Activated CD4-positive, alpha-beta T cell treated with anti-CD3 and anti-CD28 coated beads, Interleukin-2, amount 10 ng/mL, durations not matched to agents 7 days and 5 days (primary cell): ENCODE data around the gene MYOF. TPM values are rescaled to one million over a fixed set of nuclear protein-coding genes. Genes with fewer than 3 reads are reported as not detected.
"Not testable (repeated sequence)": the region's sequence is repeated elsewhere in the genome, so short reads cannot be mapped to it uniquely, and the experiment has no call there.

Experiments
- CTCF ChIA-PET: fragments of 350-600 bp; sonication (Branson Sonifier 250); formaldehyde crosslinking; loops from one replicate; lab custom pipeline; 2021; ENCODE audit warnings: antibody characterized with exemption; lab: Charles Lee
- POLR2A ChIA-PET: fragments of 350-600 bp; sonication (Branson Sonifier 250); formaldehyde crosslinking; loops from one replicate; lab custom pipeline; 2021; ENCODE audit warnings: antibody characterized with exemption; lab: Charles Lee
- DNase-seq: peaks from one replicate; pipeline ENCODE4 v3.0.0-alpha.2; 2020
- H3K27ac Mint-ChIP-seq: one replicate; pipeline ENCODE4 v1.8.0; 2021; ENCODE audit warnings: mild to moderate bottlenecking, moderate library complexity, mixed read lengths
- H3K27me3 Mint-ChIP-seq: one replicate; pipeline ENCODE4 v1.8.0; 2021; ENCODE audit warnings: mixed read lengths
- H3K36me3 Mint-ChIP-seq: one replicate; pipeline ENCODE4 v1.8.0; 2021; ENCODE audit warnings: low read depth, mixed read lengths
- H3K4me1 Mint-ChIP-seq: one replicate; pipeline ENCODE4 v1.8.0; 2021; ENCODE audit warnings: mixed read lengths
- H3K4me3 Mint-ChIP-seq: one replicate; pipeline ENCODE4 v1.8.0; 2021; ENCODE audit warnings: mild to moderate bottlenecking, moderate library complexity, mixed read lengths
- H3K9me3 Mint-ChIP-seq: one replicate; pipeline ENCODE4 v1.8.0; 2021; ENCODE audit warnings: mixed read lengths
- total RNA-seq, 2 experiments: library from RNA; stranded (reverse); gene quantifications; one replicate each; pipeline ENCODE4 v1.2.3, GENCODE V29; 2021

MYOF gene
- total RNA-seq, 2 experiments from 2014 or later = 1.4 to 2.7 TPM

DNA sequence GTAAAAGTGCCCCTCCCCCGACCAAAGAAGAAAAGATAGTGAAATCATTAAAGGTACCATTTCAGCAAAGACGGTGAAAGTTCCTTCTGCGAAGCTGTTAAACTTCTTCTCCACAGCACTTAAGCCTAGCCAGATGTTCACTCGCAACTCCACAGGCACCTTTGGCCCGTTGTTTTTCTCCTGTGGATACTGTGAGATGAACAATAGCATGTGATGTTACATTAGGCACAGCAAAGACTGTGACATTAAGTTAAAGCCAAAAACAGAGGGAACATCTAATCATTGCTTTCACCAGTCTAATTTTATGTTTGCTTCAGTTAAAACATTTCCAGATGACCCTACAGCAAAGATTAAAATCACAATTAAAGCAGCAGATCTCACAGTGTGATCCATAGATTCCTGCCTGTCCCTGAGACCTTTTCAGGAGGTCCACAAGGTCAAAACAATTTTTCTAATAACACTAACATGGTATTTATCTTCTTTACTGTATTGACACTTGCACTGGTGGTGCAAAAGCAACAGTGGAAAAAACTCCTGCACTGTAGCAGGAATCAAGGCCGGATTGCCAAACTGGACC, 112.5 kb downstream of the MYOF start:
- H3K4me1 Mint-ChIP-seq = peaks cover 5% of the 10 kb centered on the region
- no peaks in the 10 kb centered on the region for H3K36me3 Mint-ChIP-seq
- H3K27me3 Mint-ChIP-seq = no peaks in the 10 kb centered on the region
- ChIA-PET POLR2A (no interaction called here), CTCF (interaction anchor here (0.6 to 2.9 kb wide), 2 partner anchors 11 to 610 kb away, joined by 3 to 12 read pairs; no protein-coding TSS in a partner anchor)
- H3K9me3 Mint-ChIP-seq = no peaks in the 10 kb centered on the region
- H3K4me3 Mint-ChIP-seq = no peak overlapping the region
- no peak overlapping the region for H3K27ac Mint-ChIP-seq
- no peak for DNase-seq

DNA sequence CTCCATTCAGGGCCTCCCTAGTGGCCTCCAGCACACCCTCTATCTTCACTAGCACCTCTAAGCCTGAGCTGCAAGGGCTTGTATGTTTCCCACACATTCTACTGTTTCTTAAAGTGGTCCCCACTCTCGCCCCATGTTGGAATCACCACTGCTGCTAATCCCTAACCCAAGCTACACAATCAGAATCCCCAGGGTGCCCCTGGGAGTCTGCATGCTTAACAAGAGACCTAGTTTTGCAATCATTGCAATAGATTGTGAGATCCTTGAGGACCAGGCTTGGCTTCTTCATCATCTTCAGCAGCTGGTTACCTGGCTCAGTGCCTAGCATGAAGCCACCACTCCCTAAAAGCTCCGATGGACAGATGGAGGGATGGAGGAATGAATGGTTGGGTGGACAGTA, 113.9 kb downstream of the MYOF start:
- no peak for DNase-seq
- Mint-ChIP-seq H3K27ac (no peak overlapping the region), H3K4me3 (no peak overlapping the region), H3K27me3 (no peaks in the 10 kb centered on the region), H3K9me3 (no peaks in the 10 kb centered on the region), H3K4me1 (peaks cover 11% of the 10 kb centered on the region), H3K36me3 (no peaks in the 10 kb centered on the region)
- CTCF ChIA-PET = interaction anchor here (0.6 to 2.9 kb wide), 7 partner anchors 8 to 965 kb away, joined by 3 to 13 read pairs (median 4); no protein-coding TSS in a partner anchor
- POLR2A ChIA-PET = no interaction called here

DNA sequence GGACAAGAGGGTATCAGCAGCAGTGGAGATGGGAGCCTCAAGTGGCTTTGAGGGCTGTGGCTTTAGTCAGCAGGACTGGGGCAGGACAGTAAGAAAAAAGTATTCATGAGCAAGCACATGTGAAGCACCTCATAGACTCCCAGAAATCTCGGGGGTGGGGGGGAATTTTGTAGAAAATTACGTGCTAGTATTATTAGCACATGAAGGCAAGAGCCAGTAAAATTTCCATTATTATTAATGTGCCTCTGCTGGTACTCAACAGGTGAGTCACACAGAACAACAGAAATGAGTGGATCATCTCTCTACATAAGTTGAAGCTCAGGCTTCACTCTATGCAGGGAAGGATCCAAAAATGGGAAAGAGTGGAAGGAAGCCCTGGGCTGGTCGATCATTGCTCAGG, 114.5 kb downstream of the MYOF start:
- DNase-seq = no peak
- Mint-ChIP-seq H3K27ac (no peak overlapping the region), H3K36me3 (no peaks in the 10 kb centered on the region), H3K9me3 (no peaks in the 10 kb centered on the region), H3K27me3 (no peaks in the 10 kb centered on the region), H3K4me1 (peaks cover 11% of the 10 kb centered on the region), H3K4me3 (no peak overlapping the region)
- POLR2A ChIA-PET = no interaction called here
- CTCF ChIA-PET = interaction anchor here (0.6 to 2.9 kb wide), 5 partner anchors 9 to 480 kb away, joined by 3 to 13 read pairs (median 5); no protein-coding TSS in a partner anchor

DNA sequence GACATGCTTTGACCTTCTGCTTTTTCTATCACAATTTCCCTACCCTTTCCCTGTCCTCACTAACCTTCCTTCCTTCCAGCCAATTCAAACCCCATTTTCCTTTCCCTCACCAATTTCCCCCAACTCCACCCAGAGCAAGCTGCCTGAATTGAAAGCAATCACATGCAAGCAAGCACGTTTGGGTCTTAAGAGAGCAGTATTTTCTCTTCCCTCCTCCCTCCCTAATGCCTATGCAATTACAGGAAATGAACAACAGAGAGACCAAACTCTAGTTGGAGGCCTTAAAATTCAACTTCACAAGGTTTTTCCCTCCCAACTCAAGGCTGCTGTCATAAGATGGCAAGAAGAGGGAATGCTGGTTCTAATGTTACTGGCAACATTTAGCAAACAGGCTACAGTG, 117.2 kb downstream of the MYOF start:
- H3K27me3 Mint-ChIP-seq = no peaks in the 10 kb centered on the region
- H3K9me3 Mint-ChIP-seq = no peaks in the 10 kb centered on the region
- ChIA-PET CTCF (interaction anchor here (2.1 kb wide), 1 partner anchor 11 kb away, joined by 8 read pairs; no protein-coding TSS in a partner anchor), POLR2A (no interaction called here)
- DNase-seq = no peak
- no peak overlapping the region for H3K4me3 Mint-ChIP-seq
- H3K36me3 Mint-ChIP-seq = no peaks in the 10 kb centered on the region
- peaks cover 11% of the 10 kb centered on the region for H3K4me1 Mint-ChIP-seq
- H3K27ac Mint-ChIP-seq = no peak overlapping the region

DNA sequence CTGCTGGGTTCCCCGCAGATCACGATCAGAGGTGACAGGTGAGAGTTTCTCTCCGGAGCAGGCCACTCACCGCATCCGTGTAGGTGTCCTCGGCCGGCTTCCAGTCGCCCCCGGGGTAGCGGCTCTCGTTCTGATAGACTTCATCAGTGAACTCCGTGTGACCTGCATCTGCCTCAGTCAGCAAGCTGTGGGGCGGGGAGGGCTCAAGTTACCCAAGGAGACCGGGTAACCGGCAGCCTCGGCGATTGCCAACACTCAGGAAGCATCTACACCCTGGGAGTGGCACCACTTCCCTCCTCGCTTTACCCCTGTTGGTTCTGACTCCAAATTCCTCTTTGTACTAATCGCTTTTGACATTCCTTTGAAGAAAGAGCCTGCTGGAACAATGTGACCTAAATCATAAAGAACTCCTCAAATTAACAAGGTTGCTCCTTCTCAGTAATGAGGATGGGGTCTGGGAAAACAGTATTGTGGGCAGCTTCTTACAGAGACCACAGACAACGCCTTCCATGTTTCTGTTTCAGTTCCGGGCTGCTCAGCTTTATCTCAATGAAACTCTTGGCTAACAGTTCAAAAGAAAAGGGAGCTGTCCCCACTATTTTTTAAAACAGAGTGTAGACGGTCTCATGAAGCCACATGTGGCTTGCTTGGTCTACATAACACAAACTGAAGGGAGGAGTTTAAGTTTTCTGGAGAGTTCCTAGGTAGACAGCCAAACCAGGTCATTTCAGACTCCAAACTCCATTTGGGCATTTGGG, 118.1 kb downstream of the MYOF start:
- ChIA-PET CTCF (interaction anchor here (0.6 to 2.1 kb wide), 3 partner anchors 12 to 244 kb away, joined by 3 to 8 read pairs (median 4); no protein-coding TSS in a partner anchor), POLR2A (no interaction called here)
- no peaks in the 10 kb centered on the region for H3K9me3 Mint-ChIP-seq
- no peak overlapping the region for H3K4me3 Mint-ChIP-seq
- no peak overlapping the region for H3K27ac Mint-ChIP-seq
- H3K4me1 Mint-ChIP-seq = peaks cover 11% of the 10 kb centered on the region
- no peak for DNase-seq
- no peaks in the 10 kb centered on the region for H3K36me3 Mint-ChIP-seq
- H3K27me3 Mint-ChIP-seq = no peaks in the 10 kb centered on the region

DNA sequence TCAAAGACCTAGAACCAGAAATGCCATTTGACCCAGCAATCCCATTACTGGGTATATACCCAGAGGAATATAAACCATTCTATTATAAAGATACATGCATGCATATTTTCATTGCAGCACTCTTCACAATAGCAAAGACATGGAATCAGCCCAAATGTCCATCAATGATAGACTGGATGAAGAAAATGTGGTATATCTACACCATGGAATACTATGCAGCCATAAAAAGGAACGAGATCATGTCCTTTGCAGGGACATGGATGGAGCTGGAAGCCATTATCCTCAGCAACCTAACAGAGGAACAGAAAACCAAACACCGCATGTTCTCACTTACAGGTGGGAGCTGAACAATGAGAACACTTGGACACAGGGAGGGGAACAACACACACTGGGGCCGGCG, 123.7 kb downstream of the MYOF start:
- ChIA-PET CTCF (interaction anchor here (0.5 to 3.0 kb wide), 7 partner anchors 9 to 282 kb away, joined by 3 to 12 read pairs (median 4); no protein-coding TSS in a partner anchor), POLR2A (interaction anchor here (0.6 kb wide), 1 partner anchor 11 kb away, joined by 3 read pairs; no protein-coding TSS in a partner anchor)
- H3K4me3 Mint-ChIP-seq, DNase-seq, H3K4me1 Mint-ChIP-seq, H3K9me3 Mint-ChIP-seq, H3K27me3 Mint-ChIP-seq, H3K36me3 Mint-ChIP-seq, H3K27ac Mint-ChIP-seq: not testable (repeated sequence)

DNA sequence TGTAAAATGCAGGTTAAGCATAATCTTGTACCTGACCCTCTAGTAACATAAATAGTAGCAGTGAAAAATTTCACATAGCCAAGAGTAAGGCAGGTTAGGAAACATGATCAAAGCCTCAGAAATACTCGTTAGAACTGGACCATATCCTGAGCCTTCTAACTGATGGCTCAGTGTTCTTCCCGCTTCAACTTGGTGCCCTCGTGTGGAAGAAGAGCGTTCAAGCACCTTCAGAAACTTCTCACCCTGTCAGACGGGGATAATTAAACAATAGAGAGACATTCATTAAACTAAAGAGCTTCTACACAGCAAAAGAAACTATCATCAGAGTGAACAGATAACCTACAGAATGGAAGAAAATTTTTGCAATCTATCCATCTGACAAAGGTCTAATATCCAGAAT, 124.5 kb downstream of the MYOF start:
- Mint-ChIP-seq H3K4me1 (peaks cover 2% of the 10 kb centered on the region), H3K4me3 (no peak overlapping the region), H3K9me3 (no peaks in the 10 kb centered on the region), H3K27ac (no peak overlapping the region), H3K27me3 (no peaks in the 10 kb centered on the region), H3K36me3 (no peaks in the 10 kb centered on the region)
- DNase-seq = peak; percentile 22
- CTCF ChIA-PET = interaction anchor here (0.6 to 3.0 kb wide), 6 partner anchors 8 to 154 kb away, joined by 3 to 12 read pairs (median 4); no protein-coding TSS in a partner anchor
- POLR2A ChIA-PET = interaction anchor here (0.6 kb wide), 1 partner anchor 11 kb away, joined by 3 read pairs; no protein-coding TSS in a partner anchor

DNA sequence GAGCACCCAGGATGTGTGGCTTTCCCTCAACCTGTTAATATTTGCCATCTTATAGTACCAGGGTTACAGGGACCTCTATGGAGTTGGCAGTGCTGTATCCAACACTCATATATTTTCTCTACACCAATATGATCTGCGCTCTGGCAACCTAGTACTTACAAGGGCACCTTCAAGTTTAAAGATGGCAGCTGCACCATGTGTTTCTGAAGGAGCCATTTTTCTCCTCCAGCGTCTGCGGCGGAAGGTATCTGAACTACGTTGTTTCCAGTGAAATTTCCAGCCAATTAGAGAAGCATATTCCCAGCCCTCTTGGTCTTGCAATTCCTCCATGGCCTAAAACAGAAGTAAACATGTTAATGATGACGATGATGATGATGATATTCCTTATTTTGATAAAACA, 125.6 kb downstream of the MYOF start:
- Mint-ChIP-seq H3K36me3 (no peaks in the 10 kb centered on the region), H3K4me1 (peaks cover 2% of the 10 kb centered on the region), H3K27me3 (no peaks in the 10 kb centered on the region), H3K9me3 (no peaks in the 10 kb centered on the region), H3K4me3 (no peak overlapping the region), H3K27ac (no peak overlapping the region)
- DNase-seq = no peak
- CTCF ChIA-PET = interaction anchor here (1.0 kb wide), 1 partner anchor 153 kb away, joined by 3 read pairs; no protein-coding TSS in a partner anchor
- POLR2A ChIA-PET = no interaction called here

DNA sequence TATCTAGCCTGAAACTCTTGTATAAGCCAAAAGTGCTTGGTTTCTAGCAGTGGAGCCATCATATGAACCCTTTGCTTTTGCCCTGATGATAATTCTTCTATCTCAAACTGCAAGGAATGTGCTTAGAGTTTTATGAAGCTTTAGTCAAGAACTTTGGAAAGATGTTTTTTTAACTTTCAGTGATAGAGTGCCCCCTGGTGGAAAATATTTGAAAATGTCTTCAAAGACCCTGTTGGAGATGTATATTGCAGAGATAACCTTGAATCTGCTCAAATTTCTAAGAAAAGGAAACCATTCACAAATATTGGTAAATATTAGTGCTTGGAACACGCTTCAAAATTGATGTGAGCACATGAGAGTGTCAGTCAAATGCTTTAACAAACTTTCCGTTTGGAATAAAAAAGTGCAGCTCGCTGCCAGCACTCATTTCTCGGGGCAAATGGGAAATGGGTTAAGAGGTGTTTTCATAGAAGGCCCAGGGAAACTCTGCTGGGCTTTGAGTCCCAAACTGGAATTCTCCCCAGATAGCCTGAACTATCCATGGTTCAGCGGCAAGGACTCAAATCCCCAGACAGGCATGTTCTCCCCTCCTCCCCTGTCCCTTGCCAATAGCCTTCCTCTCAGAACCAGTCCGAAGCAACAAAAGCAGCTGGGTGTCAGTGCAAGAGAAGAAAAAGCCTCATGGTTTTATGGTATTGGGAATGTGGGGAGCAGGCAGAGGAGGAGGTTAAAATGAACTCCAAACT, 129.3 kb downstream of the MYOF start:
- H3K36me3 Mint-ChIP-seq = no peaks in the 10 kb centered on the region
- DNase-seq = no peak
- peaks cover 1% of the 10 kb centered on the region for H3K4me1 Mint-ChIP-seq
- H3K27ac Mint-ChIP-seq = no peak overlapping the region
- no peaks in the 10 kb centered on the region for H3K9me3 Mint-ChIP-seq
- H3K4me3 Mint-ChIP-seq = no peak overlapping the region
- POLR2A ChIA-PET = no interaction called here
- CTCF ChIA-PET = interaction anchor here (0.9 to 2.2 kb wide), 5 partner anchors 9 to 273 kb away, joined by 3 to 4 read pairs (median 3); no protein-coding TSS in a partner anchor
- no peaks in the 10 kb centered on the region for H3K27me3 Mint-ChIP-seq

DNA sequence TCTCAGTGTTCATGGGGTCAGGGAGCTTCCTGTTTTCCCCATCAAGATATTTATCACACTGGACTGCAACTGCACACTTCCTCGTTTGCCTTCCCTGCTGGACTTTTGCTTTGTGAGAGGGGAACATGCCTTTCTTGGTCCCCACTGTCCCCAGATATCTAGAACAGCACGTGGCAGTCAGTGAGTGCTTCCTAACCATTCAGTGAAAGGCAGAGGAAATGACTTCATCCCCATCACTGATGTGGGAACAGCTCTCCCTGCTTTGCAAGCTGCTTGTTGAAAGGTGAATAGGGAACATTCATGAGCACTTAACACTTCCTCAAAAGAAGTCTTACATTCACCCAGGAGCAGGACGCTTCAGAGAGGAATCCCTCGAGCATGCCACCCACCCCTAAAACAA, 135.4 kb downstream of the MYOF start:
- no peak for DNase-seq
- no peak overlapping the region for H3K27ac Mint-ChIP-seq
- POLR2A ChIA-PET = interaction anchor here (0.6 kb wide), 1 partner anchor 11 kb away, joined by 3 read pairs; no protein-coding TSS in a partner anchor
- no peak overlapping the region for H3K4me3 Mint-ChIP-seq
- H3K27me3 Mint-ChIP-seq = no peaks in the 10 kb centered on the region
- H3K36me3 Mint-ChIP-seq = no peaks in the 10 kb centered on the region
- CTCF ChIA-PET = interaction anchor here (0.8 to 1.0 kb wide), 2 partner anchors 22 to 60 kb away, joined by 3 read pairs; no protein-coding TSS in a partner anchor
- H3K9me3 Mint-ChIP-seq = no peaks in the 10 kb centered on the region
- H3K4me1 Mint-ChIP-seq = peaks cover 6% of the 10 kb centered on the region

DNA sequence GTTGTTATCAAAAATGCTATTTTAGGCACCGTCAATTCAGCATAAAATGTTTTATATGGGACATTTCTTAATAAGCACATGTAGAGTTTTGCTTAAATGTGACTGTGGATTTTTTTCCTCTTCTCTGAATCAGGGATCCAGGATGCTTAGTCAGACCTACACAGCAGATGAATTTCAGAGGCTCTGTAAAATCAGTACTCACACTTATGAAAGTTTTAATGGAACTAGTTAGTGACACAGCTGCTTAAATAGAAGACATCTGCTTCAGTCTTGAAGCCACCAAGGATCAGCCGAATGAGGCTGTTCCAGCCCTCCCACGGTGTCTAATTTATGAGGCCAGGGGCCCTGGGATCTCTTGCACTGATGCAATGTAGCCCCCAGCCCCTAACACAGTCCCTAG, 136.0 kb downstream of the MYOF start:
- Mint-ChIP-seq H3K9me3 (no peaks in the 10 kb centered on the region), H3K4me3 (no peak overlapping the region), H3K4me1 (peaks cover 6% of the 10 kb centered on the region), H3K36me3 (no peaks in the 10 kb centered on the region), H3K27ac (no peak overlapping the region), H3K27me3 (no peaks in the 10 kb centered on the region)
- no peak for DNase-seq
- POLR2A ChIA-PET = no interaction called here
- CTCF ChIA-PET = interaction anchor here (0.8 to 1.0 kb wide), 2 partner anchors 22 to 59 kb away, joined by 3 read pairs; no protein-coding TSS in a partner anchor

DNA sequence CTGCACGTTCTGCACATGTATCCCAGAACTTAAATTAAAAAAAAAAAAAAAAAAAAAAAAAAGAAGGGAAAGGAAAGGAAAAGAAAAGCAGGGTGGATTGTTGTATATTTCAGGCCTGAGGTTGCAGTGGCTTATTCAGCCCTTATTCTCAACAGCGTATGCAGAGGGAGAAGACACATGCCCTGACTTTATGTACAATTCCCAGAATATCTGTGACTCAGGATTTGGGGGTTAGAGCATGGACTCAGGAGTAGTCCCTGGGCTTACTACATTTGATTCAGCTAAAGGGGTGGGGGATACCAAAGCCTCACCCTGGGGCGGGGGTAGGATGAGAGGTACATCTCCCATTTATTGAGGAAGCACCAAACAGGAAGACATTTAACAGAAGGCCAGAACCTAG, 137.4 kb downstream of the MYOF start:
- Mint-ChIP-seq H3K27ac (no peak overlapping the region), H3K4me1 (peaks cover 6% of the 10 kb centered on the region), H3K27me3 (no peaks in the 10 kb centered on the region), H3K4me3 (no peak overlapping the region), H3K36me3 (no peaks in the 10 kb centered on the region), H3K9me3 (no peaks in the 10 kb centered on the region)
- DNase-seq = no peak
- ChIA-PET CTCF (no interaction called here), POLR2A (no interaction called here)
